Uterus (tissue), 2 donors: ENCODE measurements around the gene MAL.

Experiments used
- POLR2A ChIP-seq, 2 donors: fragments of 450-650 bp; IDR thresholded peaks; one replicate each; pipeline ENCODE4 v1.6.1; 2016; ENCODE audit warnings: antibody characterized with exemption in 2 of 2, mild to moderate bottlenecking in 1 of 2, moderate library complexity in 1 of 2
- TF ChIP-seq, protein P1 (sequence below), 4 experiments: fragments of 200-600 bp in 2 of 4; fragments of 450-650 bp in 2 of 4; sonication (generic) in 2 of 4; IDR thresholded peaks; one replicate each; pipeline ENCODE4 v1.5.1; 2016 to 2019; ENCODE audit warnings: antibody characterized with exemption in 4 of 4, mild to moderate bottlenecking in 2 of 4, moderate library complexity in 1 of 4

DNA sequence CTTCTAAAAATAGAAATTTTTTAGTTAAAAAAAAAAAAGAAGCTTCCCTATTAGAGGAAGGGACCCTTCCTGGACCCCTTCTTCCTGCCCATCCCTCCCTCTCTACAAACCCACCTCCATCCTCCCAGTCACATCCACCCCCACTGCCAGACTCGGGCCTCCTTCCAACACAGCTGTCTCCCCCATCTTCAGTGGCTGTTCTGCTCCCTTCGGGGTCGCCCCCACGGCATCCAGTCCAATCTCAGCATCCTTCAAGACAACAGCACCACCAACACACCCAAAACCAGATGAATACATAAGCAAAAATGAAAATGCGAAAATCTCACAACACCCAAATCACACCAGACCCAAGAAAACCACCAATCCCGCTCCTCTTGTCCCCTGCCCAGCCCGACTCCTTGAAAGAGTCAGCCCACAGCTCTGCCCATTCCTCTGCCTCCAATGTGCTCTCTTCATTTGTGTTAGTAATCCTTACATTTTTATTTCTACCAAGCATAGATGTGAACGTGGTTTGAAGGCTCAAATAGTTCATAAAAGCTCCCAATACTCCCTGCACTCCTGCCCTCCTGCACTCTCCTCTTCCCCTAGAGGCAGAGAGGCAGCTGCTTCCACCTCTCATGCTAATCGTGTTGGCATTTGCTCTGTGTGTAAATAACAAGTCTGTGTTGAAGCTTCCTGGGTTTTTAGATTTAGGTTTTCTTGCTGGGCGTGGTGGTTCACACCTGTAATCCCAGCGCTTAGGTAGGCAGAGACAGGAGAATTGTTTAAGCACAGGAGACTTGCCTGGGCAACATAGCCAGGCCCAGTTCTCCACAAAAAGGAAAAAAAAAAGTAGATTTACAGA is 37.0 kb downstream of the MAL start:
- TF ChIP-seq, protein P1, sequence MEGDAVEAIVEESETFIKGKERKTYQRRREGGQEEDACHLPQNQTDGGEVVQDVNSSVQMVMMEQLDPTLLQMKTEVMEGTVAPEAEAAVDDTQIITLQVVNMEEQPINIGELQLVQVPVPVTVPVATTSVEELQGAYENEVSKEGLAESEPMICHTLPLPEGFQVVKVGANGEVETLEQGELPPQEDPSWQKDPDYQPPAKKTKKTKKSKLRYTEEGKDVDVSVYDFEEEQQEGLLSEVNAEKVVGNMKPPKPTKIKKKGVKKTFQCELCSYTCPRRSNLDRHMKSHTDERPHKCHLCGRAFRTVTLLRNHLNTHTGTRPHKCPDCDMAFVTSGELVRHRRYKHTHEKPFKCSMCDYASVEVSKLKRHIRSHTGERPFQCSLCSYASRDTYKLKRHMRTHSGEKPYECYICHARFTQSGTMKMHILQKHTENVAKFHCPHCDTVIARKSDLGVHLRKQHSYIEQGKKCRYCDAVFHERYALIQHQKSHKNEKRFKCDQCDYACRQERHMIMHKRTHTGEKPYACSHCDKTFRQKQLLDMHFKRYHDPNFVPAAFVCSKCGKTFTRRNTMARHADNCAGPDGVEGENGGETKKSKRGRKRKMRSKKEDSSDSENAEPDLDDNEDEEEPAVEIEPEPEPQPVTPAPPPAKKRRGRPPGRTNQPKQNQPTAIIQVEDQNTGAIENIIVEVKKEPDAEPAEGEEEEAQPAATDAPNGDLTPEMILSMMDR (IDR thresholded peaks at IDR 0.05), result no peak
- TF ChIP-seq POLR2A (IDR thresholded peaks at IDR 0.05), result no peak
